Middle frontal gyrus (tissue), 1 donor: ENCODE measurements around the gene HNMT.
"Not testable (repeated sequence)": the region's sequence is repeated elsewhere in the genome, so short reads cannot be mapped to it uniquely, and the experiment has no call there.

ENCODE experiments used
- DNase-seq: peaks from one replicate; pipeline ENCODE4 v3.0.0-alpha.2; 2015; ENCODE audit warnings: low spot score; ENCODE audit errors: extremely low spot score

Gene HNMT

GRCh38 chr2:137975280-137976271 lies 11.3 kb downstream of the HNMT start:
- DNase-seq: no peak

DNA sequence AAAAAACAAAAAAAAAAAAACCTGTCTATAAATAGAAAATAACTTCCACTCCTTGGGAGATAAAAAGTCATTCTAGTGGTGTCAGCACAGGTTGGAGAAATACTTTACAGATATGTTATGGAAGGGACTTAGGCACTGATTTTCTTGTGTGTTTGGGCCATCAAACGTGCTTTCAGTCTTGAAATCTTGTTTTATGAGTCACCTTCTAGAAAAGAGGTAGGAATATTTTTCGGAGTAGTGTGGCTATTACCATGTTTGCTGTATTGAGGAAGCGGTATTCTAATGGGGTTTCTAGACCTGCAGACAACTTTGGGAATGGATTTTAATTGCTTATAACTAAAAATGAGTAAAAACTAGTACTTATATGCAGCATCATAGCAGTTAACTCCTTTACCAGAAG lies 12.0 kb downstream of the HNMT start:
- DNase-seq: no peak

GRCh38 chr2:137977790-137978189 lies 13.5 kb downstream of the HNMT start:
- no peak for DNase-seq

DNA sequence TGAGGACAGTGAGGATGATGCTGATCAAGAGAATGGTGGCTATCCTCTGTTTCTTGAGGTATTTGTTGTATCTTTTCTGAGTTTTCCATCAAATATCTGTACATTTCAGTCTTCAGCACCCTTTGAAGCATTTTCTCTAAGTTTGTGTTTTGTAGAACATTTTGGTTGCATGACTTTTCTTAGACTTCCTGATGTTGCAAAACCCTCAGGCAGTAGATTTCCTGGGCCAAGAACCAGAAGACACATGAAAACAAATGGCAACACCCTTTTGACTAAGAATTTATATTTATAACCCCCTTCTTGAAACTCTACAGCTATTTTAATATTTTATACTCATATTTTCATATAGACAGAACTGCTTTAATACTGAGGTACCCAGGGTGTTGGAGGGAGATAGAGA lies 16.2 kb downstream of the HNMT start:
- DNase-seq: no peak

- no peak for DNase-seq
Observed at GRCh38 chr2:137981112-137981656, 16.9 kb downstream of the HNMT start.

- no peak for DNase-seq
Observed at GRCh38 chr2:137983581-137983980, 19.3 kb downstream of the HNMT start.

DNA sequence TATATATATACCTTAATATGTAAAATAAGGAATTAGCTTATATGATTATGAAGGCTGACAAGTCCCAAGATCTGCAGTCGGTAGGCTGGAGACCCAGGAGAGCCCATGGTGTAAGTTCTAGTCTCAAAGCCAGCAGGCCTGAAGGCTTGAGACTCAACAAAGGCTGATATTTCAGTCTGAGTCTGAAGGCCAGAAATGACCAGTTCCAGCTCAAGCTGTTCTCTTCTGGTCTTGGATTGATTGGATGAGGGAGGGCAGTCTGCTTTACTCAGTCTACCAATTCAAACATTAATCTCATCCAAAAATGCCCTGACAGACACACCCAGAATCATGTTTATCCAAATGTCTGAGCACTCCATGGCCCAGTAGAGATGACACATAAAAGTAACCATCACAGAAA lies 22.0 kb downstream of the HNMT start:
- no peak for DNase-seq

DNA sequence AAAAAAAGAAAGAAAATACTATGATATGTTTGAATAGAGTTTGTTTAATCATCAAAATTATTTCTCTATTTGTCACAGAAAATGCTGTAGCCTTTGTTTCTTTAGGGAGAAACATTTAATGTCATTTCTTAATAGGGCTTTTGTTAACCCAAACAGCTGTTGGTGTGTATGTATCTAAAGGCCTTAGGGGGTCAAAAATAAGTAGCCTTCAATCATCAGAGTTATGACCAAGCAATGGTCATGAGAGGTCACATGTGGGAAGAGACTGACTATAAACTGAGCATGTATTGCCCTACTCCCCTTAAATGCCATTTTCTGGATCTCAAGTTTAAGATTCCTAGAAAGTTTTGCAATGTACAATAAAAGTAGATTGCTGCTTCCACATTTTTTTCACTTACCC lies 22.7 kb downstream of the HNMT start:
- no peak for DNase-seq

- DNase-seq: no peak
Observed at GRCh38 chr2:137991078-137991477, 26.8 kb downstream of the HNMT start.

DNA sequence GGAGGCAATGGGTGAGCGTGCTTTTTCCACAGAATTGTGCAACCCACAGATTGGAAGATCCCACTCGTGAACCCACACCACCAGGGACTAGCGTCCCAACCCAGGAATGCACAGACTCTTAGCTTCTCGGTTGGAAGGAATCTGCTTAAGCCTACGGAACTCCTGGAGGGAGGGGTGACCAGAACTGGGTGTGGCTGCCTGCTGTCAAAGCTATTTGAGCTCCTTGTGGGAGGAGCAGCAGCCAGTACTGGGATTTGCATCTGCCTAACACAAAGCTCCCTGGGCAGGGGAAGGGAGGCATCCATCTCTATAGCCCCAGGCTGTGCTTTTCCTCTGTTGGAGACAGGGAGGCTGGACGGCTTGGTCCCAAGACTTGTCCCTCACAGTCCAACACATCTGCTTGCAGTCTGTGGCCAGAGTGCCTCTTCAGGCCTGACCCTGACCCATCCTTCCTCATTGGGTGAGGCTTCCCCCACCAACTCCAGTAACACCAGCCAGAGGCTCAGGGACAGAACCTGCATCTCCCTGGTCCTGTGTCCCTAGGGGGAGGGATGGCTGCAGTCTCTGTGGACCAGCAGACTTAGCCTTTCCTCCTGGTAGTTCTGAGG lies 27.9 kb downstream of the HNMT start:
- no peak for DNase-seq

- DNase-seq: not testable (repeated sequence)
Observed at GRCh38 chr2:137993715-137994476, 29.6 kb downstream of the HNMT start.

DNA sequence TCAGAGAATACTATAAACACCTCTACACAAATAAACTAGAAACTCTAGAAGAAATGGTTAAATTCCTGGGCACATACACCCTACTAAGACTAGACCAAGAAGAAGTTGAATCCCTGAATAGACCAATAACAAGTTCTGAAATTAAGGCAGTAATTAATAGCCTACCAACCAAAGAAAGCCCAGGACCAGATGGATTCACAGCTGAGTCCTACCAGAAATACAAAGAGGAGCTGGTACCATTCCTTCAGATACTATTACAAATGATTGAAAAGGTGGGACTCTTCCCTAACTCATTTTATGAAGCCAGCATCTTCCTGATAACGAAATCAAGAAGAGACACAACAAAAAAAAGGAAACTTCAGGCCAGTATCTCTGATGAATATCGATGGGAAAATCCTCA lies 31.1 kb downstream of the HNMT start:
- DNase-seq: not testable (repeated sequence)

DNA sequence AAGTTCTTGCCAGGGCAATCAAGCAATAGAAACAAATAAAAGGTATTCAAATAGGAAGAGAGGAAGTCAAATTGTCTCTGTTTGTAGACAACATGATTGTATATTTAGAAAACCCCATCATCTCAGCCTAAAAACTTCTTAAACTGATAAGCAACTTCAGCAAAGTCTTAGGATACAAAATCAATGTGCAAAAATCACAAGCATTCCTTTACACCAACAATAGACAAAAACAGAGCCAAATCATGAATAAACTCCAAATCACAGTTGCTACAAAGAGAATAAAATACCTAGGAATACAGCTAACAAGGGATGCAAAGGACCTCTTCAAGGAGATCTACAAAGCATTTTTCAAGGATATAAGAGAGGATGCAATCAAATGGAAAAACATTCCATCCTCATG lies 31.9 kb downstream of the HNMT start:
- not testable (repeated sequence) for DNase-seq

GRCh38 chr2:137997733-137998132 lies 33.5 kb downstream of the HNMT start:
- DNase-seq: no peak

DNA sequence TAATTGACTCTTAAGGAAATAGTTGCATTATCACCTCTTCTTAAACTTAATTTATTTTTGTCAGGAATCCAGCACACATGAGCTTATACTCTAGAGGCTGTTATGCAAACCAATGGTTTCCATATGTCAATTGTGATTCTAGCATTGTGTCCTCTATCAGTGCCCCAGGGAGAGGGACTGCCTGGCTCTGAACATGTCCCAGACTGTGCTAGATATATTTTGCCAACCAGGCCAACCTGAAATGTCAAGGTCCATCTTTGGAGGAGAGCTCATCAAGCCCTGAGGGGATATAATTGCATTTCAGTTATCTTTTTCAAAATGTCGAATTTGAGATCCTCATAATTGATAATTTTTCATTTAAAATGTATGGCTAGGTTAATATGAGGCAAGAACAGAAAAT lies 34.2 kb downstream of the HNMT start:
- DNase-seq: no peak

GRCh38 chr2:137999273-137999672 lies 35.0 kb downstream of the HNMT start:
- no peak for DNase-seq

DNA sequence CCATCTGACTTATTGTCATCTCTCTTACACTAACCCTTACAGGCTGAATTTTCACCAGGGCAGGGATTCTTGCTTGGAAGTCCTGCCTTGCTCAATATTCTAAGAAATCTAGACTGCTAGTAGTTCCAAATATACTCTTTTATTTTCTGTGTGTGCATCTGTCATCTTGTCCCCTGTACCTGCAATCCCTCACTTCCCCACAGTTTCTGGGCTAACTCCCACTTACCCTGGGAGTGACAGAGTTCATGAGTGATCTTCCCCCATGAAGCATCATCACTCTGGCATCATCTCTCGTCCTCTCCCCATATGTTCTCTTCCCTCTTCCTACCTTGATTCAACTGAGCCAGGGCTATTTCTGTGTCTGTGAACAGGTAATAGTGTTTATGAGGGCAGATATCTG lies 35.7 kb downstream of the HNMT start:
- DNase-seq: no peak

DNA sequence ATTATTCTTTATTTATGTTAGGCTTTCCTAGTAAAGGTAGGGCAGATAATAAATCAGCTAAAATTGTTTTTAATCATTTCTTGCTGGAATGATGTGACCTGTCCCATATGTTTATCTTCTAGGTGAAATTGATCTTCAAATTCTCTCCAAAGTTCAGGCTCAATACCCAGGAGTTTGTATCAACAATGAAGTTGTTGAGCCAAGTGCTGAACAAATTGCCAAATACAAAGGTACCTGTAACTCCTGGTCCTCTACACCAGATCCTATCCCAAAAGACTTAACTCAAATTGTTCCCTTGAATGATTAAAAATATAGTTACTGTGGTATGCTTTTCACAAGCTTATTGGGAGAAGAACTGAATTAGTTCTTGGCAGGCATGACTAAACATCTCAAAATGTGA lies 36.5 kb downstream of the HNMT start:
- DNase-seq: no peak

GRCh38 chr2:138003411-138003810 lies 39.1 kb downstream of the HNMT start:
- DNase-seq: no peak

DNA sequence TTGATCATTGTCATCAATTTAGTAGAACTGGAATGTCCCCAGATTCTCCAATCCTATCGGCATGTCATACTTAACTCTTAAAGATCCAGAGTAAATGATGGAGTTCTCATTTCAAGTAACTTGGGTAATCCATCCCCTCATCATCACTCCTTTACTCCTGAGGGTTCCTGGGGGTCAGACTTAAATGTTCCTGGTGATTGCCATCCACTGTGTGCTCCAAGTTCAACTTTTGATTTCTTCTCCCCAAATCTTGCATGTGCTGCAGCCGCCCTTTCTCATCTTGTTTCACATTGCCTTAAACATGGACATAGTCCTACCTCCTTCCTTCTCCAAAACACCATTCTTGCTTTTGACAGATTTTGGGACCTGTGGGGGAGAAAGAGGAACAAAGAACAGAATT lies 43.2 kb downstream of the HNMT start:
- no peak for DNase-seq

GRCh38 chr2:138009622-138010021 lies 45.3 kb downstream of the HNMT start:
- DNase-seq: no peak

DNA sequence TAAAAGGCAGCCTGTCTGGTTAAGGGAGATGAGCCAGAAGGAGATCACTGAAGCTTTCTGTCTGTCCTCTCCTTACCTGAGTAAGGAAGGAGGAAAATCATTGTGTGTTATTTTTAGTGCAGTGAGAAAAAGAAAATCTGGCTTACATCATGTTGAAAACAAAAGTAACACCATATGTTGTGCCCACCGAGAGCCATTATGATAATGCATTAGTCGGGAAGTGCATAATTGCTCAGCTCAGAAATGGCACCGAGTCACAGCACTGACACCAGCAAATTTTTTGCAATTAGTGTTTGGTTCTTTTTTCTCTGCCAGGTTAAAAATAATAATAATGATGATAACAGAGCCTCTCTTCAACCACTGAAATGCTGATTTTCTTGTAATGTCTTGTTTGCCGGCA lies 46.6 kb downstream of the HNMT start:
- no peak for DNase-seq
